ENCODE data around the gene PADI6. TPM values are rescaled to one million over a fixed set of nuclear protein-coding genes. Genes with fewer than 3 reads are reported as not detected.

PADI6 gene
- polyA plus RNA-seq, 4 donors = not detected

Other genes starting within 250 kb of the PADI6 start
- gene PADI1, start 167.1 kb upstream of the PADI6 start, polyA plus RNA-seq (ENCODE audit: insufficient read length in 4 of 4) = under 1 TPM in 3 of 4 donors, not detected in 1; 0.03 to 0.17 (median 0.06) TPM
- gene PADI3, start 123.1 kb upstream of the PADI6 start, polyA plus RNA-seq (ENCODE audit: insufficient read length in 4 of 4) = under 1 TPM in 3 of 4 donors, not detected in 1; 0.10 to 0.22 (median 0.14) TPM
- 1 to 10 TPM in 1 of 4 donors, under 1 TPM in 3; 0.14 to 1.3 (median 0.65) TPM for gene PADI4, start 64.0 kb upstream of the PADI6 start, polyA plus RNA-seq (ENCODE audit: insufficient read length in 4 of 4)
- 10 to 100 TPM; 95.9 to 98.8 (median 97.9) TPM for gene RCC2, start 67.5 kb downstream of the PADI6 start, polyA plus RNA-seq (ENCODE audit: insufficient read length in 4 of 4)
- gene ARHGEF10L, start 167.5 kb downstream of the PADI6 start, polyA plus RNA-seq (ENCODE audit: insufficient read length in 4 of 4) = 10 to 100 TPM; 40.6 to 51.3 (median 44.6) TPM

Measured in right renal pelvis (tissue), 4 donors.